H54 (cell line): ENCODE measurements around the gene BOC.

Experiments used
- DNase-seq: peaks from one replicate; pipeline ENCODE4 v3.0.0; 2011; ENCODE audit warnings: low spot score, mixed read lengths; ENCODE audit not compliant: insufficient read length
- FAIRE-seq: peaks from 3 replicates; lab custom pipeline; 2011; peaks lifted over from hg19 to GRCh38; lab: Jason Lieb, UNC
- POLR2A ChIP-seq: IDR thresholded peaks from 2 replicates; pipeline ENCODE4 v1.6.1; 2011; ENCODE audit warnings: low read depth, mild to moderate bottlenecking, low read length

Gene BOC

DNA sequence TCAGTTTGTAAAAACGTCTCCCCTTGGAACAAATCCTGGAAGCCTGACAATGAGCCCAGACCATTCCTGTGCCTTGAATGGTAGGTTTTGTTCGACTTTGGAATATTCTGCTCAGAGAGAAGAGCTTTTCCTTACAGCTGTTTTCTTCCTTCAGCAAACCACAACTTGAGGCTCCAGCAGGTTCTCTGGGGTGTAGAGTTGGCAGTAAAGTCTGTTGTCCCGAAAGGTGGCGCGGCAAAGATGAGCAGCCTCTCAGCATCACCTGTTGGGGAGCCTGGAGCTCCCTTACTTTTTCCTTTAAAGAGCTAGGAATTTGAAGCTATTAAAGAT is 65.4 kb downstream of the BOC start:
- no peak for TF ChIP-seq POLR2A
- no peak for DNase-seq
- FAIRE-seq: no peak

DNA sequence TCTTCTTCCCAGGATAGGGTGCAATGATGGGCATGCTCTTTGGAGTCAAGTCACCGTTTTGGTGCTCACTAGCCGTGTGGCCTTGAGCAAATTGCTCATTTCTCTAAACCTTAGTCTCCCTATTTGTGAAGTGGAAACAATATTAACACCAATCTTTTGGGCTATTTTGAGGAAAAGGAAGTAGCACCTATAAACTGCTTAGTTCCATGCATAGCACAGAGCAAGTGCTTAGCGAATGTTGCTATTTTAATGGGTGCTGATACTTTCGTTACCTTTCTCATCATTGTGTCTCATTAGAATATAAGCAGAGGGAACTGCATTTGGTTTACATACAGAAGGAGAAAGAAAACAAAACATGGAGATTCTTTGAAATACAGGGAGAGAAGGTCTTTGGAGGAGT is 66.1 kb downstream of the BOC start:
- no peak for DNase-seq
- no peak for FAIRE-seq
- TF ChIP-seq POLR2A: no peak

DNA sequence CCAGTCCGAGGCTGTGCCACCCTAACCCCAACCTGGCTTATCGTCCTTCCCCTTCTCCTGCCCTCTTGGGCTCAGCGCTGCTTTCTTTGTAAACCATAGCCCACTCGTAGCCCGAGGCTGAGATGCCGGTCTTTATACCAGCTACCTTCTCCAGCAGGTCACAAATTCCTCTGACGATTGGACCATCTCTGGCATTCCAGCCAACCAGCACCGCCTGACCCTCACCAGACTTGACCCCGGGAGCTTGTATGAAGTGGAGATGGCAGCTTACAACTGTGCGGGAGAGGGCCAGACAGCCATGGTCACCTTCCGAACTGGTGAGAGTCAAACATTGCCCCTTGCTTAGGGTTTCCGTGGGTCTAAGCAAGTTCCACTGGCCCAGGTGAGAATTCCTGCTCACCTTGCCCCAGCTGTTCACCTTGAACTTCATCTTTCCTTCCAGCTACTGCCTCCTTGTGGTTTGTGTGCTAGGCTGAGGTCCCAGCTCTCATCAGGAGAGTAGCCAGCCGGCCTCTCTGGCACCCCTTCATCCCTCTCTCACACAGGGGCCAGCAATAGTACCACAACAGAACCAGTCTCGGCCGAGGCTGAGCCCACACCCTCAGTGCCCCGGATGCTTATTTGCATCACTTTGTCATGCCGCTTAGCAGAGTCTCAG is 66.7 kb downstream of the BOC start:
- no peak for FAIRE-seq
- TF ChIP-seq POLR2A: no peak
- DNase-seq: no peak

DNA sequence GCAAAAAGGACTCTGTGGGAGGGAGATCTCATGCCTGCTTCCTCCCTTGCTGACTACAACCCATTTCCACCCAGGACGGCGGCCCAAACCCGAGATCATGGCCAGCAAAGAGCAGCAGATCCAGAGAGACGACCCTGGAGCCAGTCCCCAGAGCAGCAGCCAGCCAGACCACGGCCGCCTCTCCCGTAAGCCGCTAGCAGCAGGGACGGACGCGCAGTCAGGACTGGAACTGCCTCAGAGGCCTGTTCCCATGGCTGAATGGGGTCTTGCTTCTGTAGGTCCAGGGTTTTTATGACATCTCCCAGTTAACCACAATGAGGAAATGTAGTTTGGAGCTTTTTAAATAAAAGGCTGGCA is 67.2 kb downstream of the BOC start:
- no peak for DNase-seq
- TF ChIP-seq POLR2A: no peak
- FAIRE-seq: no peak

DNA sequence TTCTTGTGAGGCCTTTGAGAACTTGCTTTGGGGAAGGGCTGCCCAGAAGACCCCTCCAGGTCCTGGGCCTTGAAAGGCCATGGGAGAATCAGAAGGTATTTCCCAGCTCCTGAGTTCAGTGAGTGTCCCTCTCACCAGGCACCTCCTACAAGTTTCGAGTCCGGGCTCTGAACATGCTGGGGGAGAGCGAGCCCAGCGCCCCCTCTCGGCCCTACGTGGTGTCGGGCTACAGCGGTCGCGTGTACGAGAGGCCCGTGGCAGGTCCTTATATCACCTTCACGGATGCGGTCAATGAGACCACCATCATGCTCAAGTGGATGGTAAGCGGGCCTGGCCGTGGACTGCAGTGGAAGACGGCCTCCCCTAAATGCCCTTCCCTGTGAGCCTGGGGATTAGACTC is 68.3 kb downstream of the BOC start:
- DNase-seq (no peak), FAIRE-seq (no peak)
- no peak for TF ChIP-seq POLR2A

DNA sequence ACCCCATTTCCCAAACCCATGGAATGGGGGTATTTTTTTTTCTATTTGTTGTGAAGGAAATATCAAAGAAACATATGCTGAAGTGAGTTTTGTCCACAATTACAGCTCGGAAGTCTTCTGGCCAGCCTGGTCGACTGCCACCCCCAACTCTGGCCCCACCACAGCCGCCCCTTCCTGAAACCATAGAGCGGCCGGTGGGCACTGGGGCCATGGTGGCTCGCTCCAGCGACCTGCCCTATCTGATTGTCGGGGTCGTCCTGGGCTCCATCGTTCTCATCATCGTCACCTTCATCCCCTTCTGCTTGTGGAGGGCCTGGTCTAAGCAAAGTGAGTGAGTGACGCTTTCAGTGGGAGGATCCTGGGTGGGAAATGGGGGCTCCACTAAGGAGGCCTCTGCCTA is 71.9 kb downstream of the BOC start:
- no peak for DNase-seq
- no peak for TF ChIP-seq POLR2A
- no peak for FAIRE-seq

DNA sequence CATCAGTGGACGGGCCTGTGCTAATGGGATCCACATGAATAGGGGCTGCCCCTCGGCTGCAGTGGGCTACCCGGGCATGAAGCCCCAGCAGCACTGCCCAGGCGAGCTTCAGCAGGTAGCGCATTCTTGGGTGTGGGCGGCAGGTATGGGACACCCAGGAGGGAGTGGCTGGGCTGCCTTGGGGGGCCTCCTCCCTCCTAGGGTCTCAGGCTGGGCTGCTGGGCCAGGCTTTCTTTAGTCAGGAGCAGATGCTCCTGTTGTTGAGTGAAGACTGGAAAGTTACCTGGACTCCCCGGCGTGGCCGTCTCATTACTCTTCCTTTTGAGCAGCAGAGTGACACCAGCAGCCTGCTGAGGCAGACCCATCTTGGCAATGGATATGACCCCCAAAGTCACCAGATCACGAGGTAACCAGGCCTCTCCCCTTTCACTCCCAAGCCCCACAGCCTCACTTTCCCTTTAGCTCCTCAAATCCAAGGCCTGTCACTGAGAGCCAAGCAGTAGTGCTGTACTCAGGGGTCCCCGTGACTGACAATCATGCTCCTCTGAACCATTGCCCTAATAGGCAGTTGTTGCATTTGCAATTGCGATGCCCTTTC is 73.2 kb downstream of the BOC start:
- no peak for FAIRE-seq

DNA sequence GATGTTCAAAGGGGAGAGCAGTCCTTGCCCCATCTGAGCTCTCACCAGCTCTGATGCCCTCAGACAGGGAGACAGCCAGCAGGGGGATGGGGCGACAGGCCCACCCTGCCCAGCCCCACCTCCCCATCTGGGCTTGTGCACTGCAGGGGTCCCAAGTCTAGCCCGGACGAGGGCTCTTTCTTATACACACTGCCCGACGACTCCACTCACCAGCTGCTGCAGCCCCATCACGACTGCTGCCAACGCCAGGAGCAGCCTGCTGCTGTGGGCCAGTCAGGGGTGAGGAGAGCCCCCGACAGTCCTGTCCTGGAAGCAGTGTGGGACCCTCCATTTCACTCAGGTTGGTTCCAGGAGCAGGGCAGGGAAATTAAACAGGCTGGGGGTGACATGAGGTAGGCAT is 73.9 kb downstream of the BOC start:
- TF ChIP-seq POLR2A: no peak
- DNase-seq: no peak
- no peak for FAIRE-seq

More for the DNA sequence above, 73.2 kb downstream of the BOC start:
- TF ChIP-seq POLR2A: no peak
- no peak for DNase-seq

DNA sequence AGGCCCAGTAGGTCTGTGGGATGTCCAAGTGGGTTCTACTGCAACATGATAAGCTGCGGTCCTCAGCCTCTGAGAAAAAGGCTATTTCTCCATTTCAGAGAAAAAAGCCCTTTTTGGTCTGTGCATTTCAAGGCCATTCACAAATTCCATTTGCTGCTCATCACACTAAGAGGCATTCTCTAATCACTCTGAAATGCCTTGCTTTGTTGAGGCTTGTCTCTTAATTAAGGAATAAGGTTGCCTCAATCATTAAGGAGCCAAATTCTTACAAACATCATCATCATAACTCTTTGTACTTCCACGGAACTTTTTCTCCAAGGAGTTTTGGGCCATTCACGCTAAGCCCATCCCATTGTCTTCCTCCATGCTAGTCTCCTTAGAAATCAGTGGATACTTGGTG is 74.4 kb downstream of the BOC start:
- TF ChIP-seq POLR2A: no peak
- no peak for FAIRE-seq
- no peak for DNase-seq

DNA sequence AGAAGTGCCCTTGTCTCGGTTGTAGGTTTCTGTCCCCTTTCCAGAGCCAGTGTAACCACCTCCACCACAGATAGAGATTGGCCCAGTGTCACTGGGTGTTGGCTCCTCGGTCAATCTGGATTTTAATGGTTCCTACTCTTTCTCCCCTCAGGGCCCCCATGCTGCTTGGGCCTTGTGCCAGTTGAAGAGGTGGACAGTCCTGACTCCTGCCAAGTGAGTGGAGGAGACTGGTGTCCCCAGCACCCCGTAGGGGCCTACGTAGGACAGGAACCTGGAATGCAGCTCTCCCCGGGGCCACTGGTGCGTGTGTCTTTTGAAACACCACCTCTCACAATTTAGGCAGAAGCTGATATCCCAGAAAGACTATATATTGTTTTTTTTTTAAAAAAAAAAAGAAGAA is 75.2 kb downstream of the BOC start:
- no peak for DNase-seq
- no peak for TF ChIP-seq POLR2A
- no peak for FAIRE-seq

DNA sequence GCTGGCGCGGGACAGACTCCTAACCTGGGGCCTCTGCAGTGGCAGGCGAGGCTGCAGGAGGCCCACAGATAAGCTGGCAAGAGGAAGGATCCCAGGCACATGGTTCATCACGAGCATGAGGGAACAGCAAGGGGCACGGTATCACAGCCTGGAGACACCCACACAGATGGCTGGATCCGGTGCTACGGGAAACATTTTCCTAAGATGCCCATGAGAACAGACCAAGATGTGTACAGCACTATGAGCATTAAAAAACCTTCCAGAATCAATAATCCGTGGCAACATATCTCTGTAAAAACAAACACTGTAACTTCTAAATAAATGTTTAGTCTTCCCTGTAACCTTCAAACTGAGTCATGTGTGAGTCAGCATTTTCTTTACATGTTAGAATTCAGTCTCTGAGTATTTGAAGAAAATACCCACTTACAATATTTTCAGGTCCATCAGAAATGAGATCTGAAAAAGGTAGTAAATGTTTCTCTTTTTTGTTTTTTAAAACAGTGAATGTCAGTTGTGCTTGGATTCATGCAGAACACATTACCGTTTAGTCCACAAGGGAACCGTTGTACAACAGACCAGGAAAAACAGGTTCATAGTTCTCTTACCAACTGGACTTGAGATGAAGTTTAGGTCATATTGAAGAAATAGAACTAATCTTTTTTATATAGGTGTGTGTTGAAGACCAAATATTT is 75.9 kb downstream of the BOC start:
- FAIRE-seq (no peak), DNase-seq (peak; percentile 38)
- TF ChIP-seq POLR2A: no peak

DNA sequence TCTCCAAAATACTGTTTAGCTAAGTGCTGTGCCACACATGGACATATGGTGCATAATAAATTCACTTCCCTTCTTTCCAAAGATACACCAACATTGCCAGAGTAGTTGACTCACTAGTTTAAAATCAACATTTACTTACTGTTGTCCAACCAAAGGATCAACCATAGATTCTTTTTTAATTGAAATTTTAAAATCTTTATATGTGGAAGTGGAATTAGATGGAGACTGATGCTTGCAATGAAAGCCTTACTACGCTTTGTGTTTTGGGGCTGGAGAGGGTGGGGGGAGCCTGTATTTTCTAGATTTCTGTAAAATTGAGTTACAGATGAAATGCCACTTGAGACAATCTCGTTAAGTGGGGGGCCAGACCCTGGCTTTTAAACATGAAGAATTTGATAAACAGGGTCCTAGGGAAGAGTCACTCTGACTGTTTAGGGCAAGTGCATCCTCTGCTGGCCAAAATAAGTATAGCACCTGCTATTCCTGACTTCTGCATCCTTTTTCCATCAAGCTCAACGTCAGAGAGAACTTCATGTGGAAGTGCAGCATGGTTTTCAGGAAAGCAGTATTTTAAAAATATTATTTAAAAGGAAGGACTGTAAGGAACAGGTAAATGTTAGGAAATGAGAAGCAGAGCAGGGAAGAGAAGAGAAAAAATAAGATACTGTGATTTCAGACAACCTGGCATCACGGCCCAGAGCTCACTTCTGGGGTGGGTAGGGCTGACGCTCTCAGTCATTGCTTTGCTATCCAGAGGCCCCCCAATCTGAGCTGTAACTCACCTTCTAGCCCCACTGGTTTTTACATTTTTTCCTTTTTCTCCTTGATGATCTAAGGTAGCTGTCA is 76.7 kb downstream of the BOC start:
- FAIRE-seq (no peak), DNase-seq (peak; percentile 34)
- TF ChIP-seq POLR2A: no peak

DNA sequence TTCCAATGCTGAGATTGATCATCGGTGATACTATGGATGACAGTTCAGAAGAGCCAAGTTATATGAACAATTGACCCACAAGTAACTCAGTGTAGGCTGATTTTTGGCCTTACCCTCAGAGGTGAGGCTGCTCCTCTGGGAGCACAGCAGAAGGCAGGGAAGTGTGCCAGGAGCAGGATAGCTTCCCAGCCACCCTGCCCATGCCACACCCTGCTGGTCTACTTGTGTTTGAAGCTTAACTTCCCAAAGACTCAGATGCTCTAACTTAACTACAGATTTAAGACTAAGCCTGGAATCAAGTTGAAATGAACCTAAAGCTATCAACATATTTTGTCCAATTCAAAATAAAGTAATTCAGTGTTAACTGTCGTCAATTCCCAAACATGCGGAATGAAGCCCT is 77.5 kb downstream of the BOC start:
- DNase-seq (no peak), FAIRE-seq (no peak)
- no peak for TF ChIP-seq POLR2A

DNA sequence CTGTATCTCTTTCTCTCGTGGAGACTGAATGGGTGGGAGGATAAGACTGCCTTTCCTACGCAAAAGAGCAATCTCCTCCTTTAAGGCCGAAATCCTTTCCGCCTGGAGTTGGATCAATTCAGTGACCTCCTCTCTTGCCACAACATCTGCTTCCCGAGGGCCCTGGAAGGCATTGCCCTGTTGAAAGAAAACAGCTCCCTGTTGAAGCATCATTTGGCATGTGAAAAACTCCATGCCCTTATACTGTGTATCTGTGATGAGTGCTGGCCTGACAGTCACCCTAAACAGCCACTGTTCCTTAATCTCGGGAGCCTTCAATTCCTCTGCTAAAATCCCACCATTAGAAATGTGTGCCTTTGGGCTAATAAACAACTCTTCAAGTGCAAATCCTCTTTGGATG is 80.2 kb downstream of the BOC start:
- DNase-seq (no peak), FAIRE-seq (no peak)

DNA sequence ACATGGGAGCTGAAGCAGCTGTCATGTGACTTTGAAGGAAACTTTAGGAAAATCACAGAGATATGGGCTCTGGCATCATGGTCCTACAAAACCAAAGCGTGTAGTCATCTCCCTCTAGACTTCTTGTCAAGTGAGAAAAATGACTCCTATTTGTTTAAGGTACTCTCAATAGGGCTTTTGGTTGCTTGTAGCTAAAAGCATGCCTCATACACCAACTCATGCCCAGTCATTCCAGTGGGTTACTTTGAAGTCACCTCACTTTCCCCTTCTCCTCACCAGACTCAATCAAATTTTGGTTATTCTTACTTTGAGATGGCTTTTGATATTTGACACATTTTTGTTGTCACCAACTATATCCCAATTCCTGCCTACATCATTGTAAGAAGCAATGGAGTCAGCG is 81.6 kb downstream of the BOC start:
- no peak for TF ChIP-seq POLR2A
- FAIRE-seq (no peak), DNase-seq (no peak)

More for the DNA sequence above, 80.2 kb downstream of the BOC start:
- no peak for TF ChIP-seq POLR2A
